HCT116 (cell line): Measurements from ENCODE around the gene CDH1. TPM values are rescaled to one million over a fixed set of nuclear protein-coding genes. Genes with fewer than 3 reads are reported as not detected.

ENCODE experiments used
- ATAC-seq: fragments of 200-7000 bp; cut with Tn5 transposase; 2 replicates; pipeline ENCODE4 v1.9.1; 2020; ENCODE audit warnings: mild to moderate bottlenecking, moderate library complexity
- BruUV-seq: library from RNA; stranded (reverse); fragments of 400-500 nt; replicated peaks from 2 replicates; lab custom pipeline; 2021; lab: Mats Ljungman, UMichigan
- CTCF ChIA-PET: fragments of 300-600 bp; sonication (Branson Sonifier 250); formaldehyde crosslinking; loops from one replicate; lab custom pipeline; 2021; ENCODE audit warnings: antibody characterized with exemption; lab: Charles Lee
- POLR2A ChIA-PET: fragments of 300-600, 350-600 bp; sonication (Branson Sonifier 250); formaldehyde crosslinking; loops from one replicate; lab custom pipeline; 2021; ENCODE audit warnings: antibody characterized with exemption; lab: Charles Lee
- RAD21 ChIA-PET, 2 experiments: fragments of 300-600 bp; sonication (Branson Sonifier 250); formaldehyde crosslinking; loops; one replicate each; lab custom pipeline; 2023; ENCODE audit warnings: low total read pairs in 2 of 2; ENCODE audit not compliant: uncharacterized antibody in 2 of 2, unreplicated experiment in 2 of 2, low non-redundant PET in 1 of 2; lab: Charles Lee
- DNase-seq: peaks from one replicate; pipeline ENCODE4 v3.0.0-alpha.2; 2010; ENCODE audit warnings: low read depth, low spot score
- H2AFZ ChIP-seq: fragments of 200-600 bp; shearing (Covaris generic), sonication (generic); 2 replicates; pipeline ENCODE4 v1.6.1; 2017; ENCODE audit warnings: low read depth, mixed run types, mixed read lengths, antibody characterized with exemption, low read length; ENCODE audit not compliant: poor library complexity, severe bottlenecking
- H3K27ac ChIP-seq: 2 replicates; pipeline ENCODE4 v1.5.1; 2012; ENCODE audit warnings: low read depth, low read length
- H3K27me3 ChIP-seq: fragments of 200-600 bp; sonication (generic); 2 replicates; pipeline ENCODE4 v1.6.1; 2016; ENCODE audit warnings: mixed run types, low read length, mixed read lengths; ENCODE audit not compliant: insufficient read depth
- H3K36me3 ChIP-seq, 2 experiments: fragments of 200-500 bp in 1 of 2; fragments of 200-600 bp in 1 of 2; sonication (Bioruptor generic) in 1 of 2; sonication (generic) in 1 of 2; 2 replicates each; pipeline versions ENCODE4 v1.5.1 to v1.6.1; 2014 to 2016; ENCODE audit warnings: low read length in 2 of 2, inconsistent platforms in 1 of 2, mixed read lengths in 1 of 2, mixed run types in 1 of 2; ENCODE audit not compliant: insufficient read depth in 2 of 2, control insufficient read depth in 1 of 2
- H3K4me1 ChIP-seq, 2 experiments: fragments of 200-600 bp in 1 of 2; sonication (generic) in 1 of 2; 2 replicates each; pipeline versions ENCODE4 v1.5.1 to v1.6.1; 2012 to 2017; ENCODE audit warnings: low read length in 2 of 2, inconsistent platforms in 1 of 2, mild to moderate bottlenecking in 1 of 2, mixed read lengths in 1 of 2, mixed run types in 1 of 2, moderate library complexity in 1 of 2; ENCODE audit not compliant: insufficient read depth in 2 of 2, control insufficient read depth in 1 of 2
- H3K4me2 ChIP-seq: fragments of 200-600 bp; sonication (generic); 2 replicates; pipeline ENCODE4 v1.6.1; 2017; ENCODE audit warnings: mixed run types, low read length, mixed read lengths
- H3K4me3 ChIP-seq, 2 experiments: fragments of 200-600 bp in 1 of 2; sonication (generic) in 1 of 2; replicated peaks in 1 of 2; 2 replicates each; pipeline ENCODE4 v1.5.1; 2011 to 2016; ENCODE audit warnings: low read length in 2 of 2, control low read depth in 1 of 2, low read depth in 1 of 2, mild to moderate bottlenecking in 1 of 2, mixed read lengths in 1 of 2, mixed run types in 1 of 2
- H3K79me2 ChIP-seq: fragments of 200-600 bp; sonication (generic); 2 replicates; pipeline ENCODE4 v1.6.1; 2017; ENCODE audit warnings: mild to moderate bottlenecking, mixed run types, low read length, moderate library complexity, mixed read lengths; ENCODE audit not compliant: insufficient read depth
- H3K9ac ChIP-seq: fragments of 200-600 bp; sonication (generic); 2 replicates; pipeline ENCODE4 v1.6.1; 2016; ENCODE audit warnings: low read length, mixed read lengths
- H3K9me2 ChIP-seq: fragments of 200-600 bp; sonication (generic), shearing (Covaris generic); 2 replicates; pipeline ENCODE4 v1.6.1; 2017; ENCODE audit warnings: mixed run types, mild to moderate bottlenecking, moderate library complexity; ENCODE audit not compliant: insufficient read depth
- H3K9me3 ChIP-seq, 2 experiments: fragments of 200-500 bp in 1 of 2; fragments of 200-600 bp in 1 of 2; sonication (Bioruptor generic) in 1 of 2; sonication (generic) in 1 of 2; 2 replicates each; pipeline ENCODE4 v1.6.1; 2014 to 2017; ENCODE audit warnings: low read length in 2 of 2, mixed read lengths in 2 of 2, inconsistent platforms in 1 of 2, low read depth in 1 of 2, mild to moderate bottlenecking in 1 of 2, mixed run types in 1 of 2, moderate library complexity in 1 of 2; ENCODE audit not compliant: control insufficient read depth in 1 of 2, insufficient read depth in 1 of 2
- H4K20me1 ChIP-seq: fragments of 200-600 bp; sonication (generic), shearing (Covaris generic); 2 replicates; pipeline ENCODE4 v1.6.1; 2017; ENCODE audit warnings: mixed run types, mild to moderate bottlenecking, moderate library complexity; ENCODE audit not compliant: insufficient read depth
- CBX3 ChIP-seq: IDR thresholded peaks from 2 replicates; pipeline ENCODE4 v1.6.1; 2012; ENCODE audit warnings: low read depth
- EGR1 ChIP-seq: IDR thresholded peaks from 2 replicates; pipeline ENCODE4 v1.6.1; 2012; ENCODE audit warnings: low read depth
- ELF1 ChIP-seq: IDR thresholded peaks from 2 replicates; pipeline ENCODE4 v1.6.1; 2012; ENCODE audit warnings: low read depth, borderline replicate concordance
- EZH2 ChIP-seq: fragments of 200-600 bp; sonication (generic); IDR thresholded peaks from 2 replicates; pipeline ENCODE4 v1.6.1; 2017; ENCODE audit warnings: antibody characterized with exemption, mixed run types
- EZH2phosphoT487 ChIP-seq: fragments of 200-600 bp; IDR thresholded peaks from 2 replicates; pipeline ENCODE4 v1.6.1; 2018; ENCODE audit warnings: antibody characterized with exemption, borderline replicate concordance
- POLR2A ChIP-seq: IDR thresholded peaks from 2 replicates; pipeline ENCODE4 v1.7.0; 2011; ENCODE audit warnings: borderline replicate concordance; ENCODE audit not compliant: insufficient read depth, insufficient read length; ENCODE audit errors: extremely low read depth
- POLR2AphosphoS5 ChIP-seq: IDR thresholded peaks from 2 replicates; pipeline ENCODE4 v1.6.1; 2011; ENCODE audit warnings: mild to moderate bottlenecking, low read depth, low read length, moderate library complexity
- RAD21 ChIP-seq: IDR thresholded peaks from 2 replicates; pipeline ENCODE4 v1.6.1; 2012; ENCODE audit warnings: low read depth, mild to moderate bottlenecking
- SIN3A ChIP-seq: IDR thresholded peaks from 2 replicates; pipeline ENCODE4 v1.6.1; 2012; ENCODE audit warnings: low read depth
- SP1 ChIP-seq: IDR thresholded peaks from 2 replicates; pipeline ENCODE4 v1.6.1; 2012; ENCODE audit warnings: low read depth
- TCF7L2 ChIP-seq: IDR thresholded peaks from 2 replicates; pipeline ENCODE4 v1.7.0; 2011; ENCODE audit warnings: borderline replicate concordance, inconsistent platforms; ENCODE audit not compliant: insufficient read depth, insufficient read length; ENCODE audit errors: extremely low read depth
- YY1 ChIP-seq: IDR thresholded peaks from 2 replicates; pipeline ENCODE4 v1.6.1; 2011; ENCODE audit warnings: low read length, low read depth, moderate library complexity, mild to moderate bottlenecking; ENCODE audit not compliant: insufficient replicate concordance; ENCODE audit errors: extremely low read depth
- ZFX ChIP-seq: fragments of 450-650 bp; IDR thresholded peaks from 2 replicates; pipeline ENCODE4 v1.6.1; 2017
- intact Hi-C: fragments of 100-400 bp; cut with micrococcal nuclease; formaldehyde crosslinking; loops from 2 replicates; pipeline ENCODE4 v1.10.0; 2022
- total RNA-seq: library from RNA; stranded (reverse); gene quantifications from one replicate; pipeline ENCODE4 v1.2.1, GENCODE V29; 2021; ENCODE audit not compliant: unreplicated experiment
- TF ChIP-seq, protein P1 (sequence below): IDR thresholded peaks from 2 replicates; pipeline ENCODE4 v1.6.1; 2012
- TF ChIP-seq, protein P2 (sequence below): IDR thresholded peaks from 2 replicates; pipeline ENCODE4 v1.6.1; 2012
- TF ChIP-seq, protein P3 (sequence below), 3 experiments: fragments of 200-600 bp in 1 of 3; sonication (generic) in 1 of 3; IDR thresholded peaks in 2 of 3; conservative IDR thresholded peaks in 1 of 3; 2 replicates each; pipeline ENCODE4 v1.5.1; 2012 to 2017; ENCODE audit warnings: low read depth in 2 of 3, low read length in 2 of 3, antibody characterized with exemption in 1 of 3, borderline replicate concordance in 1 of 3, control low read depth in 1 of 3, mild to moderate bottlenecking in 1 of 3, mixed read lengths in 1 of 3, mixed run types in 1 of 3, moderate library complexity in 1 of 3; ENCODE audit not compliant: insufficient read depth in 1 of 3
- TF ChIP-seq, protein P4 (sequence below): IDR thresholded peaks from 2 replicates; pipeline ENCODE4 v1.6.1; 2011; ENCODE audit warnings: mild to moderate bottlenecking, low read length, moderate library complexity; ENCODE audit not compliant: insufficient replicate concordance; ENCODE audit errors: extremely low read depth

CDH1 gene
- total RNA-seq, 1 experiment from 2014 or later: 73.2 TPM

DNA sequence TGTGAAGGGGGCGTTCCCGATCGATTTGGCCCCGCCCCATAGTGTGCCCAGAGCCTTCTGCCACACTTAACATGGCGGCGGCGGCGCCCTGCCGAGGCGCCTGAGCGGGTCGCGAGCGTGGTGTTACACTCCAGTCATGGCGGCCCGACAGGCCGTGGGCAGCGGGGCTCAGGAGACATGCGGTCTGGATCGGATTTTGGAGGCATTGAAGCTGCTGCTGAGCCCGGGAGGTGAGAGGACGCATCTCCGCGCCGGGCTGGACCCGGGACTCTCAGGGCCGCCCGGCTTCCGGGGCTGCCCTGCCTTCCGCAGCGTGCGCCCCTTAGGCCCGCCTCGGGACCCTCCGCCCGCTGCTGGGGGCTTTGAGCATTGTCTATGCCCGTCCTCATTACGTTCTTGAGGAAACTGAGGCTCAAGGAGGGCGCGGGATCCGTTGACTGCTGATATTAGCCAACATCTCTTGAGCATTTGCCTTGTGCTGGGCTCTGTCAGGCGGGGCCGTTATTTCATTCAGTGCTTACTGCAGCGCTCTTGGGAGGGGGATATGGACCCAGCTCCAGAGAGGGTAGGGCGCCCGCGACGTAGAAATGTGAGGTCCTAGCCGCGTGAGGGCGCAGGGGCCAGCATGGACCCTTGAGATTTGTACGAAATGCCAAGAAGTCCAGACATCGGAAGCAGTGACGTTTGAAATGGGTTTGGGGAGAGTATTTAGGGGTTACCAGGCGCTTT lies 106.6 kb downstream of the CDH1 start, which contains the start of gene TANGO6:
Gene TANGO6 (plus strand): TSS at position 50 of the 729 bp plus-strand sequence. CDS start 87 bp downstream, at position 137.
- DNase-seq: peak; percentile 47
- TSS peak; percentile 67 for BruUV-seq
- intact Hi-C loops: loop anchor here (5.0 kb wide), 1 partner anchor 316 kb away; no protein-coding TSS in a partner anchor
- H3K9me2 ChIP-seq: no peaks in the 10 kb centered on the region
- no peaks in the 10 kb centered on the region for H3K27me3 ChIP-seq
- ATAC-seq: peak; percentile 87
- peak within 1 kb of the TSS; percentile 89 for H3K4me2 ChIP-seq
- H4K20me1 ChIP-seq: no peaks in the 10 kb centered on the region
- peak within 1 kb of the TSS; percentile 67 for H3K27ac ChIP-seq
- H3K4me1 ChIP-seq: peaks cover 2 to 12% of the 10 kb centered on the region in 2 experiments; a peak in 3 of 4 replicates
- peaks cover 26% of the 10 kb centered on the region for H3K79me2 ChIP-seq
- POLR2A ChIA-PET: interaction anchor here (1.0 kb wide), 1 partner anchor 232 kb away, joined by 4 read pairs; no protein-coding TSS in a partner anchor
- CTCF ChIA-PET: interaction anchor here (1.0 to 1.8 kb wide), 2 partner anchors 253 to 315 kb away, joined by 5 to 8 read pairs; no protein-coding TSS in a partner anchor
- H3K36me3 ChIP-seq: no peaks in the 10 kb centered on the region
- H3K9ac ChIP-seq: peak within 1 kb of the TSS; percentile 94
- H3K9me3 ChIP-seq: no peaks in the 10 kb centered on the region
- RAD21 ChIA-PET: interaction anchor here in 1 of 2 experiments (0.7 kb wide), 1 partner anchor 282 kb away, joined by 3 read pairs; no protein-coding TSS in a partner anchor
- H2AFZ ChIP-seq: peak within 1 kb of the TSS; percentile 92
- peak within 1 kb of the TSS; percentile 88 to 97 for H3K4me3 ChIP-seq
- TF ChIP-seq CBX3 (no peak), SP1 (peak; percentile 55), TCF7L2 (no peak), POLR2A (peak; percentile 94), EGR1 (peak; percentile 65; the same call in 1 of the 2 replicates), EZH2 (no peak), SIN3A (0 out of 2 replicates have a peak, but pooled peaks have one; percentile 28), ZFX (peak; percentile 95), ELF1 (peak; percentile 62), RAD21 (peak; percentile 38; the same call in 1 of the 2 replicates), EZH2phosphoT487 (no peak), POLR2AphosphoS5 (peak; percentile 90), YY1 (peak; percentile 99)
- TF ChIP-seq, protein P1, sequence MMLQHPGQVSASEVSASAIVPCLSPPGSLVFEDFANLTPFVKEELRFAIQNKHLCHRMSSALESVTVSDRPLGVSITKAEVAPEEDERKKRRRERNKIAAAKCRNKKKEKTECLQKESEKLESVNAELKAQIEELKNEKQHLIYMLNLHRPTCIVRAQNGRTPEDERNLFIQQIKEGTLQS: no peak
- TF ChIP-seq, protein P2, sequence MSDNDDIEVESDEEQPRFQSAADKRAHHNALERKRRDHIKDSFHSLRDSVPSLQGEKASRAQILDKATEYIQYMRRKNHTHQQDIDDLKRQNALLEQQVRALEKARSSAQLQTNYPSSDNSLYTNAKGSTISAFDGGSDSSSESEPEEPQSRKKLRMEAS: peak; percentile 78
- TF ChIP-seq, protein P3, sequence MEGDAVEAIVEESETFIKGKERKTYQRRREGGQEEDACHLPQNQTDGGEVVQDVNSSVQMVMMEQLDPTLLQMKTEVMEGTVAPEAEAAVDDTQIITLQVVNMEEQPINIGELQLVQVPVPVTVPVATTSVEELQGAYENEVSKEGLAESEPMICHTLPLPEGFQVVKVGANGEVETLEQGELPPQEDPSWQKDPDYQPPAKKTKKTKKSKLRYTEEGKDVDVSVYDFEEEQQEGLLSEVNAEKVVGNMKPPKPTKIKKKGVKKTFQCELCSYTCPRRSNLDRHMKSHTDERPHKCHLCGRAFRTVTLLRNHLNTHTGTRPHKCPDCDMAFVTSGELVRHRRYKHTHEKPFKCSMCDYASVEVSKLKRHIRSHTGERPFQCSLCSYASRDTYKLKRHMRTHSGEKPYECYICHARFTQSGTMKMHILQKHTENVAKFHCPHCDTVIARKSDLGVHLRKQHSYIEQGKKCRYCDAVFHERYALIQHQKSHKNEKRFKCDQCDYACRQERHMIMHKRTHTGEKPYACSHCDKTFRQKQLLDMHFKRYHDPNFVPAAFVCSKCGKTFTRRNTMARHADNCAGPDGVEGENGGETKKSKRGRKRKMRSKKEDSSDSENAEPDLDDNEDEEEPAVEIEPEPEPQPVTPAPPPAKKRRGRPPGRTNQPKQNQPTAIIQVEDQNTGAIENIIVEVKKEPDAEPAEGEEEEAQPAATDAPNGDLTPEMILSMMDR (IDR thresholded peaks at IDR 0.05 in 2 of 3, conservative IDR thresholded peaks at IDR 0.05 in 1 of 3; ENCODE audit: borderline replicate concordance in 1 of 3, insufficient read depth in 1 of 3, low read depth in 2 of 3, low read length in 2 of 3): peak; percentile 18 to 39 (median 35); a peak in 4 of 6 replicates
- TF ChIP-seq, protein P4, sequence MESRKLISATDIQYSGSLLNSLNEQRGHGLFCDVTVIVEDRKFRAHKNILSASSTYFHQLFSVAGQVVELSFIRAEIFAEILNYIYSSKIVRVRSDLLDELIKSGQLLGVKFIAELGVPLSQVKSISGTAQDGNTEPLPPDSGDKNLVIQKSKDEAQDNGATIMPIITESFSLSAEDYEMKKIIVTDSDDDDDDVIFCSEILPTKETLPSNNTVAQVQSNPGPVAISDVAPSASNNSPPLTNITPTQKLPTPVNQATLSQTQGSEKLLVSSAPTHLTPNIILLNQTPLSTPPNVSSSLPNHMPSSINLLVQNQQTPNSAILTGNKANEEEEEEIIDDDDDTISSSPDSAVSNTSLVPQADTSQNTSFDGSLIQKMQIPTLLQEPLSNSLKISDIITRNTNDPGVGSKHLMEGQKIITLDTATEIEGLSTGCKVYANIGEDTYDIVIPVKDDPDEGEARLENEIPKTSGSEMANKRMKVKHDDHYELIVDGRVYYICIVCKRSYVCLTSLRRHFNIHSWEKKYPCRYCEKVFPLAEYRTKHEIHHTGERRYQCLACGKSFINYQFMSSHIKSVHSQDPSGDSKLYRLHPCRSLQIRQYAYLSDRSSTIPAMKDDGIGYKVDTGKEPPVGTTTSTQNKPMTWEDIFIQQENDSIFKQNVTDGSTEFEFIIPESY: no peak
